MCF 10A (cell line): Measurements from ENCODE around the gene WWTR1. TPM values are rescaled to one million over a fixed set of nuclear protein-coding genes. Genes with fewer than 3 reads are reported as not detected.

Experiments used
- Bru-seq: library from RNA; stranded (reverse); fragments of 400-500 nt; gene quantifications from one replicate; lab custom pipeline; 2021; lab: Mats Ljungman, UMichigan
- BruChase-seq, 2 experiments: library from RNA; stranded (reverse); fragments of 400-500 nt; gene quantifications; one replicate each; lab custom pipeline; 2021; lab: Mats Ljungman, UMichigan
- BruUV-seq: library from RNA; stranded (reverse); fragments of 400-500 nt; replicated peaks from 2 replicates; lab custom pipeline; 2021; lab: Mats Ljungman, UMichigan
- CTCF ChIA-PET: fragments of 300-600 bp; sonication (Branson Sonifier 250); formaldehyde crosslinking; extraction: SDS; loops from one replicate; lab custom pipeline; 2021; ENCODE audit warnings: antibody characterized with exemption, inconsistent platforms; lab: Yijun Ruan, JAX
- POLR2A ChIA-PET: fragments of 300-600, 350-650 bp; sonication (Branson Sonifier 250); formaldehyde crosslinking; extraction: SDS; loops from one replicate; lab custom pipeline; 2020; ENCODE audit warnings: antibody characterized with exemption, inconsistent platforms; lab: Yijun Ruan, JAX
- DNase-seq: peaks from one replicate; pipeline ENCODE4 v3.0.0-alpha.2; 2018; ENCODE audit not compliant: unreplicated experiment
- H3K27ac Mint-ChIP-seq: one replicate; pipeline ENCODE4 v1.8.0; 2022; ENCODE audit warnings: mild to moderate bottlenecking, low read depth, mixed read lengths; ENCODE audit not compliant: unreplicated experiment
- H3K27me3 Mint-ChIP-seq: one replicate; pipeline ENCODE4 v1.8.0; 2022; ENCODE audit warnings: mixed read lengths; ENCODE audit not compliant: insufficient read depth, unreplicated experiment
- H3K36me3 Mint-ChIP-seq: one replicate; pipeline ENCODE4 v1.8.0; 2022; ENCODE audit warnings: mild to moderate bottlenecking, moderate library complexity, mixed read lengths; ENCODE audit not compliant: insufficient read depth, unreplicated experiment
- H3K4me1 Mint-ChIP-seq: one replicate; pipeline ENCODE4 v1.8.0; 2022; ENCODE audit warnings: mixed read lengths; ENCODE audit not compliant: insufficient read depth, unreplicated experiment
- H3K4me3 Mint-ChIP-seq: one replicate; pipeline ENCODE4 v1.8.0; 2022; ENCODE audit warnings: mild to moderate bottlenecking, moderate library complexity, mixed read lengths; ENCODE audit not compliant: unreplicated experiment
- H3K9me3 Mint-ChIP-seq: one replicate; pipeline ENCODE4 v1.8.0; 2022; ENCODE audit warnings: mixed read lengths; ENCODE audit not compliant: unreplicated experiment
- intact Hi-C: fragments of 100-400 bp; cut with micrococcal nuclease; formaldehyde crosslinking; loops from 2 replicates; pipeline ENCODE4 v1.14.1; 2022
- long read RNA-seq: library from polyadenylated mRNA; stranded (forward); transcript quantifications from one replicate; pipeline ENCODE4 v2.0.0, GENCODE V29; 2022
- total RNA-seq: library from RNA; stranded (reverse); gene quantifications from 2 replicates; pipeline ENCODE4 v1.2.3, GENCODE V29; 2022
- TF ChIP-seq, protein P1 (sequence below): fragments of 200-600 bp; IDR thresholded peaks from one replicate; pipeline ENCODE4 v1.8.0; 2022; ENCODE audit warnings: antibody characterized with exemption, mild to moderate bottlenecking; ENCODE audit not compliant: unreplicated experiment

The WWTR1 gene
- total RNA-seq, result 52.9 and 54.9 TPM in 2 replicates
- percentile 82 among the genes with signal in this experiment for Bru-seq, nascent RNA
- BruChase-seq, experiment 1, labeled RNA remaining after a 6-hour chase, result percentile 79 among the genes with signal in this experiment
- BruChase-seq, experiment 2, labeled RNA remaining after a 2-hour chase, result percentile 64 among the genes with signal in this experiment
- long read RNA-seq, transcript WWTR1-201 (7 exons, 2,103 nt), result major isoform, 49 of 88 reads
- long read RNA-seq, partial matches to known transcripts, result 20 of 88 reads
- long read RNA-seq, other reads (novel, unspliced or antisense), result 19 of 88 reads

DNA sequence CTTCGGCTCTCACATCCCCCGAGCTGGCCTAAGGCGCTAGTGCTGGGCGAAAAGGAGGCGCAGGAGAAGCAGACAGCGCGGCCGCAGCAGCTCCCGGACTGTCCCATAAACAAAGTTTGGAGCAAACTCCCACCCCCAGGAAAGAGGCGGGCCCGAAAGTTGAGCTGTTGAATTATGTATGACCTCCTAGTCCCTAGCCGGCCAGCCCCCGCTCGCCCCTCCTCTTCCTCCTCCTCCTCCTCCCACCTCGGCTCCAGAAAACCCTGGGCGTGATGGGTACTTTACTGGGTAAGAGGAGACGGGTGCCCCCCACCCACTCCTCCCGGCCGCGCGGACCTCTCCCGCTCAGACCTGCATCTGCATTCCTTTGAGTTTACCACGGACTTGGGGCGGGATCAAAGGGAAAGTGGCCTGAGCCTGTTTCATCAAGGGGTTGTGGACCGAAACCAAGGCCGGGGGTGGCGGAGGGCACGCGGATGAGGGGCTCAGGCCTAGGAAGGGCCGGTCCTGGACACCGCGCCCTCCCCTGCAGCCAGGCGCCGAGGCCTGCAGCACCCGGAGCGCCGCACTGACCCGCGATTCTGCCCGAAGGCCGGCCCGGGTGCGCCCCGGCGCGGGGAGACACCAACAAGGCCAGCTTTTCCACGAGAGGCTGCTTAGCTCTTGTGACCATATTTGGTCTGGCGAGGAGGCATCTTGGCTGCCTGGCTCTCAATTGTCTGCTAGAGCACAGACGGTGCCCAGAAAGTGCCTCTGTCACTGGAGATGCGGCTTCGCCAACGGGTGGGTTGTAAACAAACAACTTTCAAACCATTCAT, at the start of gene WWTR1:
Gene WWTR1 (minus strand): TSS at position 100 of the 818 bp plus-strand sequence. CDS start 719 bp downstream, outside the sequence.
- peak; percentile 99 for DNase-seq
- H3K9me3 Mint-ChIP-seq, result no peaks in the 10 kb centered on the region
- TSS peak; percentile 70 for BruUV-seq
- H3K27ac Mint-ChIP-seq, result peak within 1 kb of the TSS; percentile 99
- POLR2A ChIA-PET, result interaction anchor here (0.6 to 6.4 kb wide), 45 partner anchors 10 to 888 kb away, joined by 3 to 83 read pairs (median 5); partner anchors contain the start of genes COMMD2, EIF2A, RNF13 and SERP1
- intact Hi-C loops, result loop anchor here (1.0 to 5.0 kb wide), 4 partner anchors 59 to 146 kb away; no protein-coding TSS in a partner anchor
- CTCF ChIA-PET, result interaction anchor here (0.6 to 7.2 kb wide), 28 partner anchors 9 to 740 kb away, joined by 3 to 51 read pairs (median 3); partner anchors contain the start of gene COMMD2
- H3K27me3 Mint-ChIP-seq, result no peaks in the 10 kb centered on the region
- peaks cover 30% of the 10 kb centered on the region for H3K4me1 Mint-ChIP-seq
- peaks cover 11% of the 10 kb centered on the region for H3K36me3 Mint-ChIP-seq
- H3K4me3 Mint-ChIP-seq, result peak within 1 kb of the TSS; percentile 100
- TF ChIP-seq, protein P1, sequence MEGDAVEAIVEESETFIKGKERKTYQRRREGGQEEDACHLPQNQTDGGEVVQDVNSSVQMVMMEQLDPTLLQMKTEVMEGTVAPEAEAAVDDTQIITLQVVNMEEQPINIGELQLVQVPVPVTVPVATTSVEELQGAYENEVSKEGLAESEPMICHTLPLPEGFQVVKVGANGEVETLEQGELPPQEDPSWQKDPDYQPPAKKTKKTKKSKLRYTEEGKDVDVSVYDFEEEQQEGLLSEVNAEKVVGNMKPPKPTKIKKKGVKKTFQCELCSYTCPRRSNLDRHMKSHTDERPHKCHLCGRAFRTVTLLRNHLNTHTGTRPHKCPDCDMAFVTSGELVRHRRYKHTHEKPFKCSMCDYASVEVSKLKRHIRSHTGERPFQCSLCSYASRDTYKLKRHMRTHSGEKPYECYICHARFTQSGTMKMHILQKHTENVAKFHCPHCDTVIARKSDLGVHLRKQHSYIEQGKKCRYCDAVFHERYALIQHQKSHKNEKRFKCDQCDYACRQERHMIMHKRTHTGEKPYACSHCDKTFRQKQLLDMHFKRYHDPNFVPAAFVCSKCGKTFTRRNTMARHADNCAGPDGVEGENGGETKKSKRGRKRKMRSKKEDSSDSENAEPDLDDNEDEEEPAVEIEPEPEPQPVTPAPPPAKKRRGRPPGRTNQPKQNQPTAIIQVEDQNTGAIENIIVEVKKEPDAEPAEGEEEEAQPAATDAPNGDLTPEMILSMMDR, result peak; percentile 15

DNA sequence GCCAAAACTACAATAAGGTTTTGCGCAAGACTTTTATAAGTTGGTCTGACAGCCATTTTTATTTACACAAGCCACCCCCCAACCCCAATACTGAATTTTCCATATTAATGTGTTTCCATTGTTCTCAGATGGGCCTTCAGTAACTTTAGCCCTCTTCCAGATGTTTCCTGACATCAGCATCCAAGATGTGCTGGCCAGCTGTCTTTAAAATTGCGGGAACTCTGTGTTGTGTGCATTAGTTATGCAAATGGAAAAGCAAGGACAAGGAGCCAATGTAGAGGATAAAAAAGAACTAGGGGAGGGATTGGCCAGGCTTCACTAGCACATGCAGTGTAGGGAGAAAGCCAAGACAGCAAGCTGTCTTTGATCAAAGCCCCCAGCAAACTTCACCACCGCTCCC, 49.1 kb upstream of the WWTR1 start:
- intact Hi-C loops, result no loop called here
- ChIA-PET POLR2A (interaction anchor here (1.1 to 1.2 kb wide), 2 partner anchors 15 to 128 kb away, joined by 3 read pairs; no protein-coding TSS in a partner anchor), CTCF (interaction anchor here (1.4 to 1.5 kb wide), 2 partner anchors 10 to 46 kb away, joined by 5 to 7 read pairs; partner anchors contain the start of gene COMMD2)
- no peaks in the 10 kb centered on the region for H3K36me3 Mint-ChIP-seq
- H3K9me3 Mint-ChIP-seq, result no peaks in the 10 kb centered on the region
- H3K27ac Mint-ChIP-seq, result no peak overlapping the region
- no peak overlapping the region for H3K4me3 Mint-ChIP-seq
- no TSS peak for BruUV-seq
- DNase-seq, result no peak
- TF ChIP-seq, protein P1, result no peak
- peaks cover 5% of the 10 kb centered on the region for H3K4me1 Mint-ChIP-seq
- no peaks in the 10 kb centered on the region for H3K27me3 Mint-ChIP-seq

DNA sequence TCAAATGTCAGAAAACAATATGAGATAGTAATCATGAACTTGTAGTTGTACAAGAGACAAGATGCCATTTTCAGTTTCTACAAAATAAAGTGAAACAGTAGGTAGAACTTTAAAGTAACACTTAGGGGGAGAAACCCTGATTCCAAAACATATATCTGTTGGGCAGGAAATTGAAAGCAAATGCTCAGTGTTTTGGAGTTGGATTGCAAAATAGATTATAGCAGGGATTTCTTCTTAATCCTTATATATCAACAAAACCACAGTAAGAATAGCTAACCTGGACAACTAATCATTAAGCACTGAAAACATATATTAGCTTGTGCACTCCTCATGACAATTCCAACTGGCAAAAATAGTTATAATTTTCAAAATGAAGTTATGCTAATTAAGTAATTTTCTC, 47.6 kb upstream of the WWTR1 start:
- H3K27me3 Mint-ChIP-seq, result no peaks in the 10 kb centered on the region
- no peak overlapping the region for H3K27ac Mint-ChIP-seq
- intact Hi-C loops, result no loop called here
- no peak for DNase-seq
- POLR2A ChIA-PET, result interaction anchor here (0.6 to 1.4 kb wide), 3 partner anchors 46 to 194 kb away, joined by 3 to 4 read pairs (median 3); no protein-coding TSS in a partner anchor
- TF ChIP-seq, protein P1, result no peak
- no peaks in the 10 kb centered on the region for H3K36me3 Mint-ChIP-seq
- H3K9me3 Mint-ChIP-seq, result no peaks in the 10 kb centered on the region
- CTCF ChIA-PET, result interaction anchor here (0.6 to 2.4 kb wide), 6 partner anchors 9 to 174 kb away, joined by 3 to 15 read pairs (median 3); no protein-coding TSS in a partner anchor
- no TSS peak for BruUV-seq
- peaks cover 5% of the 10 kb centered on the region for H3K4me1 Mint-ChIP-seq
- H3K4me3 Mint-ChIP-seq, result no peak overlapping the region
